HG03045 (cell line): ENCODE measurements around the gene TTBK1.

Source experiments
- ATAC-seq: cut with Tn5 transposase; IDR thresholded peaks from one replicate; pipeline ENCODE4 v1.9.1; 2021; ENCODE audit warnings: mild to moderate bottlenecking, moderate library complexity; ENCODE audit not compliant: unreplicated experiment

The TTBK1 gene

DNA sequence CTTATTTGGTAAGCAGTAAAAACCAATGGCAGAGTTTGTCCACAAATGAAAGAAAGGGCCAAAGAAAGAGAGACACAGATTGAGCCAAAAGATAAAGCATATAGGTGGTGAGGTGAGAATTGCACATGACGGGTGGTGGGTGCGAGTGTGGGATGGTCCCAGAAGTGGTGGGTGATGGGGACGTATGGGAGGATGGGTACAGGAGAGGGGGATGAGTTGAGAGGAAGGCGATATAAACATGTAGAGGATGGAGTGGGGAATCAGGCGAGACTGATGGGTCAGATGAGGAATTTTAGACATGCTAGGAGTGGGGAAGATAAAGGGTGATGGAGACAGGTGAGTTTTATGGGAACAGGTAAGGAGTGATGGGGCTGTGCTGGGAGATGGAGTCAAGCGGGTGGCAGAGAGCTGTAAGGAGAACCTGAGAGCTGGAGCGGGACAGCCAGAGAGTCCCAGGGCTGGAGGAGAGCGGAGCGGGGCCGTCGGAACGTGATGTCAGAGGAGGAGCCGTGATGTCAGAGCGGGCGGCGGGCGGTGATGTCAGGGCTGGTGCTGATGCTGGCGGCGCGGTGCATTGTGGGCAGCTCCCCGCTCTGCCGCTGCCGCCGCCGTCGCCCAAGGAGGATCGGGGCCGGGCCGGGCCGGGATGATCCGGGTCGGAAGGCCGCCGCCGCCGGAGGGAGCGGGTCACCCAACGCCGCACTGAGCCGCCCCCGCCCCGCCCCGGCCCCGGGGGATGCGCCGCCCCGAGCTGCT lies at the start of gene TTBK1:
TTBK1 (plus strand) TSS at position 574 of the 756 bp plus-strand sequence. CDS start 3,180 bp downstream, outside the sequence.
- no peak for ATAC-seq

- ATAC-seq = no peak
Measured at GRCh38 chr6:43193929-43194328, 49.4 kb upstream of the TTBK1 start.

DNA sequence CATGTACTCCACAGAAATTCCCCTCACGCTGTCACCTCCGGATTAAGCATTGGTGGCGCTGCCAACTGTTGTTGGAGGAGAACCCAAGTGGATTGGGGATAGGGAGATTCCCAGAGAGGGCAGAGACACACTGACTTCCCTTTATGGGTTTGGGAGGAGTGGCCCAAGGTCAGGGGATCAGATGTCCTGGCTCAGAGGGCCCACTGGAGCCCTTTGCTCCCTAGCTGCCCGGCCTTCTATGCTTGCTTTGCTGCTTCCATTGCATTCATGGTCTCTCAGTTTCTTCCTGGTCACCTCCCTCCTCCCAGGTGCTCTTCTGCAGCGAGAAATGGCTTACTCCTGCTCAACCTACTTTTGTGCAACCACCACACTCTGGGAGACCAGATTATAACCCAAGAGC lies 46.9 kb upstream of the TTBK1 start:
- no peak for ATAC-seq

DNA sequence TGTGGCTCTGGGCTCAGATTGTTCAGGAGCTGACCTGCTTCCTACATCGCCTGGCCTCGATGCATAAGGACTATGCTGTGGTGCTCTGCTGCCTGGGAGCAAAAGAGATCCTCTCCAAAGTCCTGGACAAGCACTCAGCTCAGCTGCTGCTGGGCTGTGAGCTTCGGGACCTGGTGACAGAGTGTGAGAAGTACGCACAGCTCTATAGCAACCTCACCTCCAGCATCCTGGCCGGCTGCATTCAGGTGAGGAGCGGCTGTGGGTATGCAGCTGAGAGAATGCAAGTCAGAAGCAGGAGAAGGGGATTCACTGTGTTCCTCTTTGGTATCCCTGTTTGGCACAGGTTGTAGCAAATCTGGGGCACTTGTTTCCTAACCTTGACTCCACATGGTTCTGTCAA lies 43.4 kb upstream of the TTBK1 start:
- no peak for ATAC-seq

DNA sequence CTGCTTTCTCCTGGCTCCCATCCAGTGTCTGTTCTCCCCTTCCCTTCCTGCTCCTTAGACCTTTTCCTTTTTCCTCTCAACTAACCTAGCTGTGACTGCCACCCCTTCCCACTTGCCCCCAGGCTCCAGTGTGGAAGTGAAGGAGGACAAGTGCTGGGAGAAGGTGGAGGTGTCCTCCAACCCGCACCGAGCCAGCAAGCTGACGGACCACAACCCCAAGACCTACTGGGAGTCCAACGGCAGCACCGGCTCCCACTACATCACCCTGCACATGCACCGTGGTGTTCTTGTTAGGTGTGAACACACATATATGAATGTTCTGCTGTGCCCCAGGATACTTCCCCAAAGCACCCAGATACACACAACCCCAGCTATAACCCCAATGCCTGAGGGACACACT lies 42.7 kb upstream of the TTBK1 start:
- no peak for ATAC-seq

GRCh38 chr6:43202451-43202850 lies 40.8 kb upstream of the TTBK1 start:
- no peak for ATAC-seq

DNA sequence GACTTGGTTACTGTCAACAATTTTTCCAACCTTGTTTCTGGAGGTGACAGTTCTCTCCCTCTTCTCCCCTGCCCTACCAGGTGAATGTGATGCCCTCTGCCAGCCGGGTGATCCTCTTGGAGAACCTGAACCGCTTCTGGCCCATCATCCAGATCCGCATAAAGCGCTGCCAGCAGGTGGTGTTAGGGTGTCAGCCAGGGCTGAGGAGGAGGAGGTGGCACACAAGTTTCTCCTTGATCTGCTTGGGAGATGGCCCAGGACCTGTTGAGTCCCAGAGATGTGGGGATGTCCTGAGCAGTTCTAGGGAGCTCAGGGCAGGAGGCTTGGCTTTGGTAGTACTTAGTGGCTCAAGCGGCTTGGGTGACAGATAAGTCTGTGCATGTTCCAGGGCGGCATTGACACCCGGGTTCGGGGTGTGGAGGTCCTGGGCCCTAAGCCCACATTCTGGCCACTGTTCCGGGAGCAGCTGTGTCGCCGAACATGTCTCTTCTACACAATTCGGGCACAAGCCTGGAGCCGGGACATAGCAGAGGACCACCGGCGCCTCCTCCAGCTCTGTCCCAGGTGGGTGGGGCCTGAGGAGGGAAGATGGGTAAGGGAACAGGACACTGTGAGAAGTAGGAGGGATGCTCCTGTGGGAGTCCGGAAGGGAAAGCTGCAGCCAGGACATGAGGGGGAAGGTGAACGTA lies 40.1 kb upstream of the TTBK1 start:
- ATAC-seq = no peak

DNA sequence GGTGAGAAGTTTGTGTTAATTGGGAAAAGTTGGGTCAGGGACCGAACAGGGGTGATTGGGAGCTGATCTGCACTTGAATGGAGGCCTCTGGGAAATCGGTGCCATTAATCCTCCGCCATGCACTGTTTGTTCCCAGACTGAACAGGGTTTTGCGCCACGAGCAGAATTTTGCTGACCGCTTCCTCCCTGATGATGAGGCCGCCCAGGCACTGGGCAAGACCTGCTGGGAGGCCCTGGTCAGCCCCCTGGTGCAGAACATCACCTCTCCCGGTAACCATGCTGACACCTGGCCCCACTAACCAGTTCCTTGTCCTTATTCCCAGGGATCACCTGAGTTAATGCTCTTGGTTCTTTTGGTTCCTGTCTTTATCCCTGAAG lies 39.6 kb upstream of the TTBK1 start:
- ATAC-seq = no peak

DNA sequence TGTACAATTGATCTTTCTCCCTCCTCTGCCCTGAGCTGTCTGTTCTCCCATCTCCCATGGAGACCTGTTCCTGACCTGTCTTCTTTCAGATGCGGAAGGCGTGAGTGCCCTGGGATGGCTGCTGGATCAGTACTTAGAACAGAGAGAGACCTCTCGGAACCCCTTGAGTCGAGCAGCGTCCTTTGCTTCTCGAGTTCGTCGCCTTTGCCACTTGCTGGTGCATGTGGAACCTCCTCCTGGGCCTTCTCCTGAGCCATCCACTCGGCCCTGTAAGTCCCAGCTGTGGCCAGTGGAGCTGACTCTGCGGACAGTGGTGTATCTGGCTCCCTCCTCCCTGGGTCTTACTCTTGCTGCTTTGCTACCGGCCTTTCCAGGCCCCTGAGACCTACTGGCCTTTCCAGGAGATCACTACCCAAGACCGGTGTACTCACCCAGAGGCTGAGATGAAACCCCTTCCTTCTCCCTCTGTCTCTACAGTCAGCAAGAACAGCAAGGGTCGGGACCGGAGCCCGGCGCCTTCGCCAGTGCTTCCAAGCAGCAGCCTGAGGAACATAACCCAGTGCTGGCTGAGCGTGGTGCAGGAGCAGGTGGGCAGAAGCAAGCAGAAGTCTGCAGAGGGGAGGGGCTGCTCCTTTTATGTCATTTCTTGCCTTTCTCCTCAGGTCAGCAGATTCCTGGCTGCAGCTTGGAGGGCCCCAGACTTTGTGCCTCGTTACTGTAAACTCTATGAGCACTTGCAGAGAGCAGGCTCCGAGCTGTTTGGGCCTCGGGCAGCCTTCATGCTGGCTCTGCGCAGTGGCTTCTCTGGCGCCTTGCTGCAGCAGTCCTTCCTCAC lies 38.8 kb upstream of the TTBK1 start:
- ATAC-seq = no peak

DNA sequence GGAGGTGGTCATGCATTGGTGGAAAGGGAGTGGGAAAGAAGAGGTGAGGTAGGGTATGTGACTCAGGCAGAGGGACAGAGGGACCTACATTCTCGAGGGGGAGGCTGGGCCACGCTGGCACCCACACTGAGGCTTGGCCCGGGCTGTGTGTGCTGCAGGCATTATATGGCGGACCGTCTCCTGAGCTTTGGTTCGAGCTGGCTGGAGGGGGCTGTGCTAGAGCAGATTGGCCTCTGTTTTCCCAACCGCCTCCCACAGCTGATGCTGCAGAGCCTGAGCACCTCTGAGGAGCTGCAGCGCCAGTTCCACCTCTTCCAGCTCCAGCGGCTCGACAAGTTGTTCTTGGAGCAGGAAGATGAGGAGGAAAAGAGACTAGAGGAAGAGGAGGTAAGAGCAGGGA lies 37.4 kb upstream of the TTBK1 start:
- no peak for ATAC-seq

DNA sequence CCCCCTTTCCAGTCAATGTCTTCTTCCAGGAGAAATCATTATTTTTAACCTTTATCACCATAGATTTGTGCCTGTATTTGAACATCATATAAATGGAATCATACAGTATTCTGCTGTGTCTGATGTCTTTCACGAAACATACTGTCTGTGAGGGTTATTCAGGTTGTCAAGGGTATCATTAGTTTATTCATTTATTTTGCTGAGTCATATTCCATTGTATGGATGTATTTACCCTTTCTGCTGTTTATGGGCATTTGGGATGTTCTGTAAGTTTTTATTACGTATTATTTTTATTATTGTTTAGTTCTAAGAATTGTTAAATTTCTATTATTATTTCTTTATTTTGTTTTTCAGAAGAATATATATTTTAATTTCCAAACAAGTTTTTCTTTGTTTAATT lies 36.0 kb upstream of the TTBK1 start:
- no peak for ATAC-seq

- no peak for ATAC-seq
Measured at GRCh38 chr6:43211955-43212354, 31.3 kb upstream of the TTBK1 start.

- no peak for ATAC-seq
Measured at GRCh38 chr6:43213431-43213830, 29.9 kb upstream of the TTBK1 start.

DNA sequence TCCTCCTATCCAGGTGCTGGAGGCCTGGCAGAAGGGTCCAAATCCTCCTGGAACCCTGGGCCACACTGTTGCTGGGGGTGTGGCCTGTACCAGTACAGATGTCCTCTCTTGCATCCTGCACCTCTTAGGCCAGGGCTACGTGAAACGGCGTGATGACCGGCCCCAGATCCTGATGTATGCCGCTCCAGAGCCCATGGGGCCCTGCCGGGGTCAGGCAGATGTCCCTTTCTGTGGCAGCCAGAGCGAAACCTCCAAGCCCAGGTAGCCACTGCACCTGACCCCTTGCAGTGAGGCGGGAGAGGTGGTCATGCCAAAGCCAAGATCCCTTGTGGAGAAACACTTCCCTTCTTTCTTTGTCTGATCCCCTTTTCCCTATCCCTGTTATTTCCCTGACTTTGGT lies 28.2 kb upstream of the TTBK1 start:
- ATAC-seq = no peak

- no peak for ATAC-seq
Measured at GRCh38 chr6:43216200-43216599, 27.1 kb upstream of the TTBK1 start.

DNA sequence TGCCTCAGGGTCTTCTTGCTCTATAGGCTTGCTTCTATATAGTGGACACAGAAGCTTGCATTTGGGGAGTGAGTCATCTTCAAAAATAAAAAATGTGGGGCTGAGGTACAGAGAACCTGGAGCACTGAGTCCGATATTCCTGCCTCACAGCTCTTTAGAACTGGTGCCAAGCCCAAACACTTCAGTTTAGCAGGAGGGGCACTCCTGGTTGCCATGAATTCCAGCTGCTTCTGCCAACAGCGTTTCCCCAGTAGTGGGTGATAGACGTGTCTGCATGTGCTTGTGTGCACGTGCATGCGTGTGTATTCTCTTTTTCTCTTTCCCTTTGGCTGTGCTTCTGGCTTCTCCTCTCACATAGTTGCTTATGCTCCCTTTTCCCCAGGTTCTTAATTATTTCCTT lies 25.9 kb upstream of the TTBK1 start:
- no peak for ATAC-seq

DNA sequence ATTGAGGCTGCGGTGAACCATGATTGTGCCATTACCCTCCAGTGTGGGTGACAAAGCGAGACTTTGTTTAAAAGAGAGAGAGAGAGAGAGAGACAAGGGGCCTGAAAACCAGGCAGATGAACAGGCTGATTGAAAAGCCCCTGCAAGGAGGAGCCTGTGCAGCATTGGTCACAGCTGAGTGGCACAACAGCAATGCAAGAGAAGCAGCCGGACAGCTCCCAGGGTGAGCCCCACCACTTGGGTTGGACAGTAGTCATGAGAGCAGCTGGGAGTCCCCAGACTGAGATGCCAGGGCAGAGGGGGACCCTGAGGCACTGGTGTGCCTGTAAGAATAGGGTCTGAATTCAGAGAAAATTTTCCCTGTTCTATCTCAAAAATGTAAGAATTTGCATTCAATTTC lies 24.2 kb upstream of the TTBK1 start:
- ATAC-seq = no peak

GRCh38 chr6:43219814-43220213 lies 23.5 kb upstream of the TTBK1 start:
- no peak for ATAC-seq

DNA sequence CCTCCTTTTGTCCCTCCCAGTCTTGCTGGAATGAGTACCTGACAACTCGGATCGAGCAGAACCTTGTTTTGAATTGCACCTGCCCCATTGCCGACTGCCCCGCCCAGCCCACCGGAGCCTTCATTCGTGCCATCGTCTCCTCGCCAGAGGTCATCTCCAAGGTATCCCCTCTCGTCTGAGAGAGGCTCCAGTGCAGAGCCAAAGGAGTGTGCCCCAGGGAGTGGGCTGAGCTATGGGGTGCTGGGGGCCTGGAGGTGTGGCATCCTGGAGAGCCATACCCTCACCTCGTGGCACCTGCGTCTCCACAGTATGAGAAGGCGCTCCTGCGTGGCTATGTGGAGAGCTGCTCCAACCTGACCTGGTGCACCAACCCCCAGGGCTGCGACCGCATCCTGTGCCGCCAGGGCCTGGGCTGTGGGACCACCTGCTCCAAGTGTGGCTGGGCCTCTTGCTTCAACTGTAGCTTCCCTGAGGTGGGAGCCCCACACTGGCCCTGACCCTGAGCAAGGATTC lies 22.8 kb upstream of the TTBK1 start:
- no peak for ATAC-seq

DNA sequence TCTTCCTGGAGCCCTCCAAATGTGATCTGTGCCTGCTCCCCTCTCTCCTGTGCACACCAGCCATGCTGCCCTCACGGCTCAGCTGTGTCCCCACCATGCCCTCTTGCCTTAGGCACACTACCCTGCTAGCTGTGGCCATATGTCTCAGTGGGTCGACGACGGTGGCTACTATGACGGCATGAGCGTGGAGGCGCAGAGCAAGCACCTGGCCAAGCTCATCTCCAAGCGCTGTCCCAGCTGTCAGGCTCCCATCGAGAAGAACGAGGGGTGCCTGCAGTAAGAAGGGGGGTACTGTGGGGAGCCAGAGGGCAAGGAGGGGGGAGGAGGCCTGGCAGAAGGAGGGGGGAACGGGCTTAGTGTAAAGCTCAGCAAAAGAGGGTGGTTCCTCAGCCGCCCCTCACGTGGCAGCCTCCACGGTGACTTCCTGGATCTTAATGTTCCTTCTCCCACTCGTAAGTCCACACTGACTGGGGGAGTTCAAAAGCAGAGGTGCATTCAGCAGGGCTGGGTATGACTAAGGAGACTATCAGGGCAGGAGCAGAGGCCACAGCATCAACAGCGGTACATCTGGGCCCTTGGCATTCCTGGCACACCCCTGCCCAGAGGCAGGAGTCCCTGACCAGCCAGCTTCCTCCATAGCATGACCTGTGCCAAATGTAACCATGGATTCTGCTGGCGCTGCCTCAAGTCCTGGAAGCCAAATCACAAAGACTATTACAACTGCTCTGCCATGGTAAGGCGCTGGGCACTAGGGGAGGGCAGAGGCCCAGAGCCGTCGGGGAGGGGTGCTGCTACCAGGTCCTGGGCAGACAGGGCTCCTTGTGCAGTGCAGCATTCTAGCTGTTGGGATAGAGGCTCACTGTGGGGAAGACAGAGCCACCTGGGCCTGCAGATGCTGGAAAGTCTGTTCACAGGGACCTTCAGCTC lies 22.0 kb upstream of the TTBK1 start:
- ATAC-seq = no peak
